HG03520 (cell line): ENCODE measurements around the gene SMC5.
"Not testable (repeated sequence)": the region's sequence is repeated elsewhere in the genome, so short reads cannot be mapped to it uniquely, and the experiment has no call there.

Experiments
- ATAC-seq: cut with Tn5 transposase; IDR thresholded peaks from one replicate; pipeline ENCODE4 v1.9.1; 2021; ENCODE audit warnings: mild to moderate bottlenecking, moderate library complexity; ENCODE audit not compliant: unreplicated experiment

SMC5 gene

GRCh38 chr9:70362952-70363351, 104.2 kb downstream of the SMC5 start:
- no peak for ATAC-seq

- no peak for ATAC-seq
Measured at GRCh38 chr9:70363760-70364159, 105.0 kb downstream of the SMC5 start.

GRCh38 chr9:70367305-70367930, 108.6 kb downstream of the SMC5 start:
- ATAC-seq = no peak

GRCh38 chr9:70374962-70375618, 116.3 kb downstream of the SMC5 start:
- no peak for ATAC-seq

GRCh38 chr9:70382046-70382708, 123.4 kb downstream of the SMC5 start:
- ATAC-seq = no peak

GRCh38 chr9:70382709-70383605, 124.2 kb downstream of the SMC5 start:
- no peak for ATAC-seq

- ATAC-seq = no peak
Measured at GRCh38 chr9:70385426-70385825, 126.6 kb downstream of the SMC5 start.

- ATAC-seq = no peak
Measured at GRCh38 chr9:70387663-70388062, 128.9 kb downstream of the SMC5 start.

GRCh38 chr9:70389188-70389587, 130.4 kb downstream of the SMC5 start:
- ATAC-seq = no peak

GRCh38 chr9:70389621-70390266, 131.0 kb downstream of the SMC5 start:
- no peak for ATAC-seq

GRCh38 chr9:70390933-70391341, 132.2 kb downstream of the SMC5 start:
- no peak for ATAC-seq

- ATAC-seq = no peak
Measured at GRCh38 chr9:70392189-70392588, 133.4 kb downstream of the SMC5 start.

- no peak for ATAC-seq
Measured at GRCh38 chr9:70392850-70393249, 134.1 kb downstream of the SMC5 start.

- ATAC-seq = no peak
Measured at GRCh38 chr9:70395652-70396051, 136.9 kb downstream of the SMC5 start.

- ATAC-seq = peak; percentile 99
Measured at GRCh38 chr9:70398145-70398556, 139.4 kb downstream of the SMC5 start.

GRCh38 chr9:70399141-70399540, 140.4 kb downstream of the SMC5 start:
- no peak for ATAC-seq

- no peak for ATAC-seq
Measured at GRCh38 chr9:70400107-70400892, 141.5 kb downstream of the SMC5 start.

- not testable (repeated sequence) for ATAC-seq
Measured at GRCh38 chr9:70401241-70401640, 142.5 kb downstream of the SMC5 start.

- ATAC-seq = no peak
Measured at GRCh38 chr9:70402213-70402612, 143.4 kb downstream of the SMC5 start.

- no peak for ATAC-seq
Measured at GRCh38 chr9:70403166-70403565, 144.4 kb downstream of the SMC5 start.
